Endothelial cell of umbilical vein (primary cell): Measurements from ENCODE around the gene RPP40.

ENCODE experiments used
- CTCF ChIP-seq, 2 donors: IDR thresholded peaks; 1 replicate in 1 of 2; 2 replicates in 1 of 2; pipeline ENCODE4 v1.5.1; 2011; ENCODE audit warnings: low read length in 2 of 2, mild to moderate bottlenecking in 2 of 2, moderate library complexity in 2 of 2, control low read depth in 1 of 2, inconsistent platforms in 1 of 2, low read depth in 1 of 2; ENCODE audit not compliant: insufficient read depth in 1 of 2; ENCODE audit errors: extremely low read depth in 1 of 2
- MYC ChIP-seq: IDR thresholded peaks from one replicate; pipeline ENCODE4 v1.6.1; 2011; ENCODE audit warnings: mild to moderate bottlenecking, low read depth, low read length
- POLR2A ChIP-seq: IDR thresholded peaks from 2 replicates; pipeline ENCODE4 v1.6.1; 2012; ENCODE audit warnings: low read depth, mild to moderate bottlenecking, control low read depth, low read length

GRCh38 chr6:4953440-4953839 is 50.4 kb downstream of the RPP40 start:
- TF ChIP-seq MYC (no peak), CTCF (IDR thresholded peaks at IDR 0.05; ENCODE audit: extremely low read depth in 1 of 2, insufficient read depth in 1 of 2, low read depth in 1 of 2, low read length in 2 of 2) (no peak), POLR2A (no peak)
